Right atrium auricular region (tissue), 2 donors: ENCODE data around the gene POTEB2. TPM values are rescaled to one million over a fixed set of nuclear protein-coding genes. Genes with fewer than 3 reads are reported as not detected.
"Not testable (repeated sequence)": the region's sequence is repeated elsewhere in the genome, so short reads cannot be mapped to it uniquely, and the experiment has no call there.

Experiments
- DNase-seq: peaks from one replicate; pipeline ENCODE4 v3.0.0-alpha.2; 2019; ENCODE audit warnings: low spot score
- H3K27ac ChIP-seq, 2 donors: fragments of 200-600 bp; sonication (generic); 1 replicate in 1 of 2; 2 replicates in 1 of 2; pipeline ENCODE4 v1.5.1; 2016 to 2019
- H3K27me3 ChIP-seq, 2 donors: fragments of 200-600 bp; sonication (generic); one replicate each; pipeline versions ENCODE4 v1.5.1 to v1.6.0; 2017 to 2019
- H3K36me3 ChIP-seq: fragments of 200-600 bp; sonication (generic); one replicate; pipeline ENCODE4 v1.5.1; 2016
- H3K4me1 ChIP-seq, 2 donors: fragments of 200-600 bp; sonication (generic); one replicate each; pipeline versions ENCODE4 v1.5.1 to v1.6.0; 2017 to 2019
- H3K4me3 ChIP-seq, 2 donors: fragments of 200-600 bp; sonication (generic); 1 replicate in 1 of 2; 2 replicates in 1 of 2; pipeline ENCODE4 v1.5.1; 2017 to 2019; ENCODE audit warnings: mild to moderate bottlenecking in 1 of 2, moderate library complexity in 1 of 2
- H3K9me3 ChIP-seq, 2 donors: fragments of 200-600 bp; sonication (generic); one replicate each; pipeline ENCODE4 v1.5.1; 2019
- microRNA-seq, 2 donors: library from miRNA; unstranded; fragments of <30 nt; microRNA quantifications; one replicate each; pipeline ENCODE4, GENCODE V29; 2016 to 2017; ENCODE audit warnings: borderline number of aligned reads in 2 of 2, borderline replicate concordance in 1 of 2
- total RNA-seq, 2 donors: library from RNA; depleted of rRNA; stranded (reverse); fragments of >200 nt; gene quantifications; one replicate each; pipeline ENCODE4 v1.1.0, GENCODE V29; 2016

POTEB2 gene
- not detected for total RNA-seq

DNA sequence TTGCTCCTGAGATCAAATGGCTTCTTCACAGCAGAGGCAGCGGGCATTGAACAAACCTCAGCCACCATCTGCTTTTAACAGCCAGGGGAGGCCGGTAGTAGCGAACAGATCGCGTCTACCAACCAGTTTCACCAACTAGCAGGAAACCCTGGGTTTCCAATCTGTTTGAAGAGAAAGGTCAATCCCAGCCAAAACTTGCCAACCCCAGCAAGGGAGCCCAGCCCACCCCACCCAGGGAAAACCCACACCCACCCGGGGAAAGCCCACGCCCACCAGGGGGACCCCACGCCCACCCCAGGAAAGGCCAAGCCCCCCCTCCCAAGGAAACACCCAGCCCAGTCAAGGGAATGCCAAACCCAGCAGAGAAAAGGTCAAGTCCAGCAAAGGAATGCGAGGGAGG is at the start of gene POTEB2:
Gene POTEB2, minus strand, starts transcription at position 101 of the 400 bp plus-strand sequence. Its CDS starts 33 bp downstream, at position 68.
- H3K36me3 ChIP-seq, DNase-seq, H3K4me3 ChIP-seq, H3K9me3 ChIP-seq, H3K4me1 ChIP-seq, H3K27ac ChIP-seq, H3K27me3 ChIP-seq: not testable (repeated sequence)

- not testable (repeated sequence) for H3K27ac ChIP-seq, H3K9me3 ChIP-seq, H3K4me1 ChIP-seq, DNase-seq, H3K4me3 ChIP-seq, H3K27me3 ChIP-seq, H3K36me3 ChIP-seq
Measured at GRCh38 chr15:20879916-20880315, 13.8 kb upstream of the POTEB2 start.

DNA sequence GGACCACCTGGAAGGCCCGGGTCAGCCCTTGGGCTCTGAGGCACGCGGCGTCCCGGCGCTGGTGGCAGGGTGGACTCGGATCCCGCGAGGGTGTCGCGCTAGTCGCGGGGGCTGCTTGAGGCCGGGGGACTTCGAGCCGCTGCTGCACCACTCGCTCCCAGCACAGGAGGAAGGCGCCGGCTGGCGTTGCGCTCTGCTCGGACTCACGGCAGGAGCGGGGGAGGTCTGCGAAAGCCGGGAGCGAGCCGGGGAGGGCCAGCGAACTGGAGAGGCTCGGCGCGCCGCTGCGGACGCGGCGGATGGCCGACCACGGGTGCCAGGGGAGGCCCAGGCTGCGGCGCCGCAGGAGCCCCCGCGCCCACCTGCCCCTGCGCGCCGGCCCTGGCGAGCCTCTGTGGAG is 12.3 kb upstream of the POTEB2 start:
- DNase-seq: not testable (repeated sequence)

GRCh38 chr15:20877819-20878218 is 11.7 kb upstream of the POTEB2 start:
- H3K9me3 ChIP-seq, H3K27ac ChIP-seq, H3K27me3 ChIP-seq, H3K36me3 ChIP-seq, H3K4me1 ChIP-seq, DNase-seq, H3K4me3 ChIP-seq: not testable (repeated sequence)

More for the DNA sequence above, 12.3 kb upstream of the POTEB2 start:
- H3K4me1 ChIP-seq, H3K9me3 ChIP-seq, H3K27me3 ChIP-seq, H3K36me3 ChIP-seq: not testable (repeated sequence)
- Histone ChIP-seq H3K27ac (peak overlapping the region in 1 of 2 donors; percentile 29), H3K4me3 (peak overlapping the region in 1 of 2 donors; percentile 33)

Small RNA genes within 50 kb of the gene (microRNA-seq; reads per million reads assigned to microRNA genes)
- 0 reads per million in 2 donors for gene MIR3118-2
